ENCODE data around the gene KAT2B. TPM values are rescaled to one million over a fixed set of nuclear protein-coding genes. Genes with fewer than 3 reads are reported as not detected.
"Not testable (repeated sequence)": the region's sequence is repeated elsewhere in the genome, so short reads cannot be mapped to it uniquely, and the experiment has no call there.

Gene KAT2B
- total and polyA plus RNA-seq, 12 donors: 5.4 to 32.2 (median 20.9) TPM

- Histone ChIP-seq H3K4me3 (no peak overlapping the region), H3K27ac (no peak overlapping the region), H3K9me3 (replicated peaks in 1 of 3) (no peaks in the 10 kb centered on the region), H3K36me3 (replicated peaks in 1 of 2) (no peaks in the 10 kb centered on the region), H3K4me1 (replicated peaks in 1 of 2) (no peaks in the 10 kb centered on the region), H3K27me3 (no peaks in the 10 kb centered on the region)
- DNase-seq: no peak
- intact Hi-C loops (cut with DNase I): no loop called here
- 81 to 89% (median 84%) methylated on average over 7 of the region's 7 CpGs for WGBS, 4 donors
- no peak for TF ChIP-seq POLR2A (IDR thresholded peaks at IDR 0.05)
These were observed 11.3 kb upstream of the KAT2B start for GRCh38 chr3:20028905-20029331.

GRCh38 chr3:20031939-20032338, 8.3 kb upstream of the KAT2B start:
- H3K27ac ChIP-seq; H3K36me3 ChIP-seq (replicated peaks in 1 of 2); intact Hi-C loops (cut with DNase I); H3K4me1 ChIP-seq (replicated peaks in 1 of 2); DNase-seq; H3K9me3 ChIP-seq (replicated peaks in 1 of 3); H3K4me3 ChIP-seq; H3K27me3 ChIP-seq: not testable (repeated sequence)
- 94 to 100% (median 99%) methylated on average over 7 of the region's 7 CpGs for WGBS, 4 donors

- H3K4me3 ChIP-seq: no peak overlapping the region
- H3K9me3 ChIP-seq (replicated peaks in 1 of 3): no peaks in the 10 kb centered on the region
- H3K27ac ChIP-seq: no peak overlapping the region
- DNase-seq: no peak
- intact Hi-C loops (cut with DNase I): no loop called here
- TF ChIP-seq CTCF (IDR thresholded peaks at IDR 0.05) (no peak), POLR2A (IDR thresholded peaks at IDR 0.05) (no peak)
- peaks cover 8% of the 10 kb centered on the region in 2 donors for H3K4me1 ChIP-seq (replicated peaks in 1 of 2)
- 95 to 97% (median 96%) methylated on average over 4 of the region's 4 CpGs for WGBS, 4 donors
- H3K27me3 ChIP-seq: no peaks in the 10 kb centered on the region
- no peaks in the 10 kb centered on the region for H3K36me3 ChIP-seq (replicated peaks in 1 of 2)
These were observed 5.2 kb upstream of the KAT2B start for GRCh38 chr3:20035019-20035418.

GRCh38 chr3:20037255-20037996, 2.8 kb upstream of the KAT2B start:
- 76 to 84% (median 82%) methylated on average over 1 of the region's 1 CpG for WGBS, 4 donors
- intact Hi-C loops (cut with DNase I): no loop called here
- no peaks in the 10 kb centered on the region for H3K27me3 ChIP-seq
- H3K4me1 ChIP-seq (replicated peaks in 1 of 2): peaks cover 16 to 20% of the 10 kb centered on the region in 2 donors
- H3K36me3 ChIP-seq (replicated peaks in 1 of 2): no peaks in the 10 kb centered on the region
- no peaks in the 10 kb centered on the region for H3K9me3 ChIP-seq (replicated peaks in 1 of 3)
- H3K4me3 ChIP-seq: no peak overlapping the region
- TF ChIP-seq CTCF (IDR thresholded peaks at IDR 0.05) (peak in 1 of 6 experiments; percentile 4), POLR2A (IDR thresholded peaks at IDR 0.05) (no peak)
- H3K27ac ChIP-seq: no peak overlapping the region
- DNase-seq: no peak

- TF ChIP-seq CTCF (IDR thresholded peaks at IDR 0.05) (no peak), POLR2A (IDR thresholded peaks at IDR 0.05) (no peak)
- H3K36me3 ChIP-seq (replicated peaks in 1 of 2): no peaks in the 10 kb centered on the region
- H3K4me1 ChIP-seq (replicated peaks in 1 of 2): peaks cover 31 to 34% of the 10 kb centered on the region in 2 donors
- H3K27ac ChIP-seq: peak overlapping the region in 4 of 5 donors; percentile 80 to 98 (median 90)
- no peaks in the 10 kb centered on the region for H3K9me3 ChIP-seq (replicated peaks in 1 of 3)
- intact Hi-C loops (cut with DNase I): no loop called here
- WGBS, 4 donors: 11 to 14% (median 13%) methylated on average over 16 of the region's 16 CpGs
- peak overlapping the region in 2 of 4 donors; percentile 74 to 99 for H3K4me3 ChIP-seq
- DNase-seq: no peak
- no peaks in the 10 kb centered on the region for H3K27me3 ChIP-seq
These were observed 1.4 kb upstream of the KAT2B start for GRCh38 chr3:20038699-20039465.
